Renal pelvis (tissue), 4 donors: Measurements from ENCODE around the gene SDHA. TPM values are rescaled to one million over a fixed set of nuclear protein-coding genes. Genes with fewer than 3 reads are reported as not detected.
A peak's percentile ranks its signal among the peaks of the same experiment; 100 is the strongest.
"Not testable (repeated sequence)": the region's sequence is repeated elsewhere in the genome, so short reads cannot be mapped to it uniquely, and the experiment has no call there.

Experiments
- DNase-seq: peaks from one replicate; pipeline ENCODE4 v3.0.0-alpha.2; 2013
- polyA plus RNA-seq, 3 donors: library from polyadenylated mRNA; unstranded; fragments of 120-200 nt; gene quantifications; one replicate each; pipeline ENCODE4 v1.2.1, GENCODE V29; 2013; ENCODE audit not compliant: insufficient read length in 3 of 3

SDHA gene
- polyA plus RNA-seq, 3 donors = 146 to 161 (median 150) TPM

DNA sequence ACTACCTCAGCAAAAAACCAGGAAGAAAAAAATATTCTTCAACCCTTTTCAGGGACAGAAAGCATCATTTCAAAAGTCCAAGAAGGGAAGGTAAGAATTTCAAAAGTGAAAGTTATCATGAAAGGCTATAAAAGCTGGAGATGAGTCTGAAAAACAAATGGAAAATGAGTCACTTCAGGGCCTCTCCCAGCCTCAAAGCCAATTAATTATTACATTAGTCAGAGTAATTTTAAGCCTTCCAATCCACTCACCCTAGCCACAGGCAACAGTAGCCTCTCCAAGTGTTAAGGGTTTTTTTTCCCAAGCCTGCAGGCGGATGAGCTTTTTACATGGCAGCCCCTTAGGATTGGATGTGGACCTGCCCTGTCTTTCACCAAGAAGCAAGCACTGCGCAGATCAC is 2.9 kb upstream of the SDHA start:
- DNase-seq = not testable (repeated sequence)

DNA sequence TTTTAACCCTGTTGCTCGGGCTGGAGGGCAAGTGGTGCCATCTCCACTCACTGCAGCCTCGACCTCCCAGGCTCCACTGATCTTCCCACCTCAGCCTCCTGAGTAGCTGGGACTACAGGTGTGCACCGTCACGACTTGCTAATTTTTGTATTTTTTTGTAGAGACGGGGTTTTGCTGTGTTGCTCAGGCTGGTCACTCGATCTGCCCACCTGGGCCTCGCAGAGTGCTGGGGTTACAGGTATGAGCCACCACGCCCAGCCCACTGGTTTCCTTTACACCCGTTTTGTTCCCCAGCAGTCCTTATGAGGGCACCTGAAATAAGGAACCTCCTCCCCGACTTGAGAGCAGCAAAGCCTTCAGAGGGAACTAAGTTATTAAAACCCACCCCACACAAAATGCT is 2.0 kb upstream of the SDHA start:
- not testable (repeated sequence) for DNase-seq

DNA sequence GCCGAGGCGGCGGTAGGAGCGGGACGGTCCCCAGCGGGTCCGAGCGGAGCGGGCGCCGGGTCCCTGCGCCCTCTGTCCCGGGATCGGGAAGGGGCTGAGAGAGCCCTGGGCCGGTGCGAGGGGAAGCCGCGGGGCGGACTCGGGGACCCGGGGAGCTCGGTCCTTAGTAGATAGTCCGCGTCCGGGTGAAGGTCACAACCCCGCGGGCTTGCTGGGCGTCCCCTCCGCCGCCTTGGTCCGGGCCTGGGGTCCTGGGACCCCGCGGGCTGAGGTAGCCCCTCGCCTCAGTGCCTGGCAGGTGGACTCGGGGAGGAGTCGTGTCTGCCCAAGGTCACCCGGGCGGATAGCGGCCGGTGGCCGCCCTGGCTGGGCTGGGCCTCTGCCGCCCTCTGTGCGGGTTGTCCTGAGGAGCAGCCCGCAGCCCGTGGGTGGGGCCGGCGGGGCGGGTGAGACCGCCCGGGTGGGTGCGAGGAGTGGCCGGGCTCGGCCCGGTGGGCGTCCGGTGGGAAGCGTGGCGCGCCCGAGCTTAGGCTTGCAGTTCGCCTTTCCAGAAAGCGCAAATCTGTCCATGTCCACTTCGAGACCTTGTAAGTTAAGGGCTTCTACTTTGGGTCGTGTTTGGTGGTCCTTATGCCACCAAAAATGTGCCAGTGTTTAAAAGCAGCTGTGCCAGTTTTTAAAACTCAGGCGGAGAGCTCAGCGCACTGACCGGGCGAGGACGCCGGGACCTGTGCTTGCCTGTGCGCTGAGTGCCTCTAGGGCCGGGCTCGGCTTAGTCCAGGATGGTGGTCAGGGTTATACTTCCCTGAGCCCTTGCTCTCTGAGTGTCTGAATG is 554 bp downstream of the SDHA start:
- DNase-seq = no peak

DNA sequence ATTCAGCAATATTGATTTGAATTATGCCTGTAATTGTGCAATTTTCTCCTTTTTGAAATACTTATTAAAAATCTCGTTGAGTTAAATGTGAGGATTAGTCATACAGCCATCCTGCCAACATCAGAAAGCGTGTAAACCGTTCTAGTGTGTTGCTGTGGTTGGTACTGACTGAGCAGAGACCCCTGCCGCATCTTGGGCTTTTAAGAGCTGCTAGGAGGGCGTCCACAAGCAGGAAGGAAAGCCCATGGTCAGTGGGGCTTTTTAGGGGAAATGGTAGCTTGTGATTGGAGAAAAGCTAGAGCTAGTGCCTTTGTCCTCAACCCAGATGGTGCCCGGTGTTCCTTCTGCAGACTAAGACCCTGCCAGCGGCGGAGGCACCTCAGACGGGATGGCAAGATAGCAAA is 1.3 kb downstream of the SDHA start:
- no peak for DNase-seq

DNA sequence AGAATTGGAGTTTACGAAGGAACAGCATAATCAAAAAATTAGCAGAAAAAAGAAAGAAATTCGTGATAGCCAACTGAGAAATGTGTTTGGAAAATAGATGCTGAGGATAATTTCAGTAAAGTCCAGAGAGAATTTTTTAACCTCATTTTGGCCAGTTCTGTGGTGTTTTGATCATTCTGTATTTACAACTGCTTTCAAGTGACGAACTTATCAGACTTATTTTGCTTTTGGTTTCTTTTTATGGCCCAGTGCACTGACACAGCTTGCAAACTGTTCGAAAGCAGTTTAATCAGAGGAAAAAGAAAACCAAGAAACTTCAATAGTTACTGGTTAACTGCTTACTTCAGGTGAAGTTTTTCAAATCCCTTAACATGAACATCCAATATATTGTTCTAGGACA is 1.9 kb downstream of the SDHA start:
- no peak for DNase-seq

DNA sequence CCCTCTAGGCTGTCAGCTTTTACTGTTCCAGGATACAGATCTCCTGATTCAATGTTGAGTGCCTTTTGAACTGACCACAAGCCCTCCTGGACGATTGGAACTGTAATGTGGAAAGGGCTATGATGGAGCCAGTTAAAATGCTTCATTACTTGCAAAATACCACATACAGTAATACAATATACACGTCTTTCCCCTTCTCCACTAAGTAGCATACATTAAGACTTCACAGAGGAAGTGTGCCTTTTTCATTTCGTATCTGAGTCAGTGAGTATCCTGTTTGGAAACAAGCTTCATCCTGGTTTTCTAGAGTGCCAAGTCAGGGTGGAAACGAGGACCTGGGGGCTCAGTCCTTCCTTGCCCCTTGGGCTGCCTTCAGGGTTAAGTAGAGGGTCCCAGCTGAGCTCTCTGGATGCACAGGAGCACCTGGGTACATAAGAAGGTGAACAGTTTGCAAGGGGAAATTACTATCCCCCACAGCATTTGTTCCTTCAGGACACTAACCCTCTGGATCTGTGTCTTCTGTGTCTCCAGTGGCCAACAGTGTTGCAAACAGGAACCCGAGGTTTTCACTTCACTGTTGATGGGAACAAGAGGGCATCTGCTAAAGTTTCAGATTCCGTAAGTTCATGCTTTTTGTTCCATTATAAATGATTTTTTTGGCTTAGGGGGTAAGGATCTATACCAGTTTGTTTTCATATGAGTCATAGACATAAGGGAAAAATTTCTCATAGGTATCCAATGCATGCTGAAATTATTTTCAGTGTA is 5.0 kb downstream of the SDHA start:
- DNase-seq = not testable (repeated sequence)

DNA sequence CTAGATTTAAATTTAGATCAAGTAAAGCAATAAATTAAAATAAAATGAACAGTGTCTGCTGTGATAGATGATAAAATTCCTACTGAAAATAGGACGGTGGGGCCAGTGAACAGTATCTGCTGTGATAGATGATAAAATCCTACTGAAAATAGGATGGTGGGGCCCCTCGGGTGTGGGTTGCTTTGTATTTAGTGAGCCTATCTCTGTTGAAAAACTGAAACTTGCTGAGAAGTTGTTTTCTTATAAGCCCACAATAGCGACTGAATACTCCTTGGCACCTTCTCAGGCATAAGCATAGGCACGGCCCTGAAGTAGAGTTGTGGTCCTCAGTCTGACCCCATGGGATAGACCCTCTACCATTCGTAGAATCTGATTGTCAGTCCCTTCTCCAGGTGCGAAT is 5.7 kb downstream of the SDHA start:
- DNase-seq = no peak

DNA sequence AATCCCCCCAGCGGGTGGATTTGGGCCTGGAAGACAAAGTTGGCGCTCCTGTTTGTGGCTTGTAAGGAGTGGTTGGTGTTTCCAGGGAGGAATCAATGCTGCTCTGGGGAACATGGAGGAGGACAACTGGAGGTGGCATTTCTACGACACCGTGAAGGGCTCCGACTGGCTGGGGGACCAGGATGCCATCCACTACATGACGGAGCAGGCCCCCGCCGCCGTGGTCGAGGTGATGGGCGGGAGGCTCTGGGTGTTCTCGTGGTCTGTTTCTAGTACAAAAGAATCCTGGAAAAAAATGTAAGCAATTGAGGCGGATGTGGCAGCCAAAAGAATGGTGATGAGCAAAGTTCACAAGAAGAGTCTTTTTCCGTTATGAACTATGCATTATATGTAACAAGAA is 7.2 kb downstream of the SDHA start:
- no peak for DNase-seq

DNA sequence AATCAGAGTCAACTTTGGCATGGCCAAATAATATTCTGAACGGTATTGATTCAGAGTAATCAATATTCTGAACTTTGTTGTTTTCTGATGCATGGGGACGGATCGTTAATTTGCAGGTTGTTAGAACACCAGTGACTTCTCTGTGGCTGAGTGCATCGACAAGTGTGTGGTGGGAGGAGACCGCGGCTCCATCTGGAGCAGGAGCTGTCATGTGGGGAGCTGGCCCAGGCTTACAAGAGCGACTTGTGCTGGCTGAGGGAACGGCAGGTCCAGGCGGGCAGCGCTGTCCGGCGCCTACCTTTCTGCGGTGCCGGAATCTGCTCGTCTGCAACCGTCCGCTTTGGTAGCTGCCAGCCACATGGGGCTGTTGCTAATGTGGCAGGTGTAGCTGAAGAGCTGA is 9.3 kb downstream of the SDHA start:
- not testable (repeated sequence) for DNase-seq

DNA sequence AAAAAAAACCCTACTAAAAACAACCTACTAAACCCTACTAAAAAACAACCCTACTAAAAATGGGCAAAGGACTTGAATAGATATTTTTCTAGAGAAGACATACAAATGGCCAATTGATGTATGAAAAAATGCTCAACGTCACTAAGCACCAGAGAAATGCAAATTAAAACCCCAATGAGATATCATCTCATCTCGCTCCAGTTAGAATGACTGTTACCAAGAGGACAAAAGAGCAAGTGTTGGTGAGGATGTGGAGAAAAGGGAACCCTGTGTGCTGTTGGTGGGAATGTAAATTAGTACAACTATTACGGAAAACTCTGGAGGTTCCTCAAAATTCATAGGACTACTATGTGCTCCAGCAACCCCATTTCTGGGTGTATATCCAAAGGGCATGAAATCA is 10.8 kb downstream of the SDHA start:
- DNase-seq = no peak

DNA sequence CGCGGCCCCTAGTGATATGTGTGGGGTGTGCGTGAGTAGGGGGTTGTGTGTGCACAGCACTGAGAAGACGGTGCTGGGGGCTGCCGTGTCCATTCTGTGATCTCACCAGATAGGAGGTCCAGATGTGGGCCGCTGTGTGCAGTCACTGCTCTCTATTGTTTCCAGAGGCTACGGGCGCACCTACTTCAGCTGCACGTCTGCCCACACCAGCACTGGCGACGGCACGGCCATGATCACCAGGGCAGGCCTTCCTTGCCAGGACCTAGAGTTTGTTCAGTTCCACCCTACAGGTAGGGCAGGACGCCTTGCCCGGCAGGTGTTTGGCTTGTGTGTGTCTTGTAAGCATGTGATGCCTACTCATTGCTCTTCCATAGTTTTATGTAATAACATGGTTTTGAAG is 12.6 kb downstream of the SDHA start:
- no peak for DNase-seq

DNA sequence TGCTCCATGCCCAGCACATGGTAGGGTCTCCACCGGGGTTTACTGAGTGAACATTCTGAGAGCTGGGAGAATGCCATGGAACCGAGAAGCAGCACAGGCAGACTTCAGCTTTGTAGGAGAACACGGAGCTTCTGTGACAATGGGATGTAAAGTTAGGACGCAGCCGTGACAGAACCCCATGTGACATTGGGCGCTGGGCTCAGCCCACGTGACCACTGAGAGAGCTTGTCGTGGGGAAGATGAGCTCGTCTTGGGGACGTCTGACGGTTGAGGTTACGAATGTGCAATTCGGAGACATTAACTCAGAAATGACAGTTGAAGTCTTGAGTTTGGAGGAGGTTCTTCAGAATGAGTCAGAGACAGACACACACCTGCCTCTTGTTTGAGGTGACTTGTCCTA is 13.5 kb downstream of the SDHA start:
- no peak for DNase-seq

DNA sequence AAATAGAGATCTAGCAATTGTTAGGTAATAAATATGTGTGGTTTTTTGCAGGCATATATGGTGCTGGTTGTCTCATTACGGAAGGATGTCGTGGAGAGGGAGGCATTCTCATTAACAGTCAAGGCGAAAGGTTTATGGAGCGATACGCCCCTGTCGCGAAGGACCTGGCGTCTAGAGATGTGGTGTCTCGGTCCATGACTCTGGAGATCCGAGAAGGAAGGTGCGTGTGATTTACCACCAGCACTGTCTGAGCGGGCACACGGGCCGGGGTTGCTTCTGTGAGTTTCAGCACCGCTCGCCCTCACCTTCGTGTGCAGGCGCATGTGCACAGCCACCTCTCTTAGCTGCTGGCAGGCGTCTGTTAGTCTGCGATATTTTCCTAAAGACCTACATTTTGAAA is 15.3 kb downstream of the SDHA start:
- peak; percentile 21 for DNase-seq

DNA sequence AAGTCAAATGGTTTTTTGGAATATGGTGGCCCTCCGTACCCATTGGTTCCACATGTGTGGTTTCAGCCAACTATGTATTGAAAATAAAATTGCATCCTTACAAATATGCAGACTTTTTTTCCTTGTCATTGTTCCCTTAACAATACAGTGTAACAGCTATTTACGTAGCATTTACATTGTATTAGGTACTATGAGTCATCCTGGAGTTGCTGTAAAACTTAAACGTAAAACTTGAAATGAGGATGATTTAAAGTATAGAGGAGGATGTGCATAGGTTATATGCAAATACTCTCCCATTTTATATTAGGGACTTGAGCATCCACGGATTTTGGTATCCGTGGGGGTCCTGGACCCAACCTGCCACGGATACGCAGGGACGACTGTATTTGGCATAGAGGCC is 16.3 kb downstream of the SDHA start:
- no peak for DNase-seq

DNA sequence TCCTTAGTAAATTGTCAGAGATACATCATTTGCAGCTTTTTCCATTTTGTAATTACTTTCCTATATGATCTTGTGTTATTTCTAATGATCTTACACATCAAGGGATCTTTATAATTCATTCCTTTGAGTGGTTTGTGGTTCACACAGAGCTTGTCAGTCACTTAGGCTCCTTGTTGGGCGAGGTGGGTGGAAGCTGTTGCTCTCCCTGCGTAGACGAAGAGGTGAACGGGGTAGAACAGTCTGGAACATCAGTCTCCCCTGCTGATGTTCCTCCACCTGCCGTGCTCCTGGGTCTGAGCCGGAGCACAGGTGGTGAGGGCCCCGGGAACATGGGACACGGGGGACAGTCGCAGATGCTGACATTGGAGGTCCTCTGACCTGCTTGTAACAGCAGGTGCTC is 17.4 kb downstream of the SDHA start:
- DNase-seq = not testable (repeated sequence)

DNA sequence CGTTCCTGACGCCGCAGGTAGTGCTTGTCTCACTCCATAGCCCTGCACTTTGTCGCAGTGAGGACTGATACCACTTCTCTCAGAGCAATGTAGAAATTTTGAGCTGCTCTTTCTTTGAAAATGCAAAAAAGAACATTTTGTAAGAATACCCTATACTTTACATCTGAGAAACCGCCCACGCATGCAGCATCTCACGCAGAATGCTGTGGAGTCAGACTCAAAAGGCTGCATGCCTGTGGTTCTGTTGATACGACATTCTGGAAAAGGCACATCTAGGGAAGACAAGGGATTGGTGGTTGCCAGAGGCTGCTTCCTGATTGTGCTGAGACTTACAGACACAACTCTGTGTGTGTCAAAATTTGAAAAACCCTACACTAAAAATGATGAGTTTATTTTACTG is 19.8 kb downstream of the SDHA start:
- not testable (repeated sequence) for DNase-seq

DNA sequence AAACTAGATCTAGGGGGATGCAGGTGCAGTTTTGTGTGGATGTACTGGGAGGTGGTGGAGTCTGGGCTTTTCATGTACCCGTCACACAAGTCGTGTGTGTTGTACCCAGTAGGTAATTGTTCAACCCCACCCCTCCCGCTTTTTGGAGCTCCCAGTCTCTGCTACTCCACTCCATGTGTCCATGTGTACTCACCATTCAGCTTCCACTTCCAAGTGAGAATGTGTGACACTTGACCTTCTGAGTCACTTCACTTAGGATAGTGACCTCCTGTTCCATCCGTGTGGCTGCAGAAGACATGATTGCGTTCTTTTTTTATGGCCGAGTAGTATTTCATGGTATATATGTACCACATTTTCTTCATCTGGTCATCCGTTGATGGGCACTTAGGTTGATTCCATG is 22.4 kb downstream of the SDHA start:
- not testable (repeated sequence) for DNase-seq

DNA sequence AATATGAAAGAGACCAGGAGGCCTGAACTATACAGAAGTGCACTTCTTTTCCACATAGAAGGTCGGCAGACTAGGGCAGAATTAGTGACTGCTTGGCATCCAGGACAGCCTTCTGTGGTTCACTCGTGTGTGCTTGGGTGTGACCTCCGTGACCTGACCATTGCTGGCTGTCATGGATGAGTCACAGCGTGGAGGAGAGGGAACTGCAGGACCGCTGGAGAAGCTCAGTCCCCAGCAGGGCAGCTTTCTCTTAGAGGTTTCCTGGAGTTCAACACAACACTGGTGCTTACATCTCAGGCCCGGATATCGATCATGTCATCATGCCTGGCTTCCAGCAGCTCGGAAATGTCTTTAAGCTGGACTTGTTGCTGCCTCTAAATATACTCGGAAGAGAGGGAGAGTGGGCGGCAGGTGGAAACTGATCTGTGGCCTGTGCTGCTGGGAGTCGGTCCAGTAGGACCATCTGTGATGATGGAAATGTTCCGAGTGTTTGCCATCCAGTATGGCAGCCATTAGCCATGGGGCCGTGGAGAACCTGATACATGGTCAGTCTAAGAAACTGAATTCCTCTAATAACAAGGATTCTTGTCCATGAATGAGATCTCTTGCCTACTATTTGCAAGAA is 23.0 kb downstream of the SDHA start:
- DNase-seq = not testable (repeated sequence)

DNA sequence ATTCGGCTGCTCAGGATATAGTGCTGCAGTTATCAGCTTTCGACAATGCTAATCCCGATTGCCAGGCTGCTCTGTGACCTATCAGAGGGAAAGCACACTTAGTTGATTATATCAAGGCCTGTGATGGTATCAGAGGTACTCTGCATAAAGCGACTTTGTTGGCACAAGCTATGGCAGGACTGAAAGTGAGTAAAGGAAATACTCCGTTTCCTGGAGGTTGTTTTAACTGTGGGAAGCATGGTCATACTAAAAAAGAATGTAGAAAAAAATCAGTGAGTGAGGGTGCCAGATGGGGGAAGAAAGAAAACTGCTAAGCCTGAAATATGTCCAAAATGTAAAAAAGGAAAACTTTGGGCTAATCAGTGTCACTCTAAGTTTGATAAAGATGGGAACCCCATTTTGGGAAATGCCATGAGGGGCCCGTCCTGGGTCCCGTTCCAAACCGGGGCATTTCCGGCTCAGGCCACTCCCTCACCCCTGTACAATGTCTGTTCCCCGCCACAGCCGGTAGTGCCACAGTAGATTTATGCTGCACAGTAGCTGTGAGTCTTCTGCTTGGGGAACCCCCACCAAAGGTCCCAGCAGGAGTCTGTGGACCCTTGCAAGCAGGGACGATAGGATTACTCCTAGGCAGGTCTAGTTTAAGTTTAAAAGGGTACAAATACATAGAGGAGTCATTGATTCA is 25.7 kb downstream of the SDHA start:
- DNase-seq = not testable (repeated sequence)

DNA sequence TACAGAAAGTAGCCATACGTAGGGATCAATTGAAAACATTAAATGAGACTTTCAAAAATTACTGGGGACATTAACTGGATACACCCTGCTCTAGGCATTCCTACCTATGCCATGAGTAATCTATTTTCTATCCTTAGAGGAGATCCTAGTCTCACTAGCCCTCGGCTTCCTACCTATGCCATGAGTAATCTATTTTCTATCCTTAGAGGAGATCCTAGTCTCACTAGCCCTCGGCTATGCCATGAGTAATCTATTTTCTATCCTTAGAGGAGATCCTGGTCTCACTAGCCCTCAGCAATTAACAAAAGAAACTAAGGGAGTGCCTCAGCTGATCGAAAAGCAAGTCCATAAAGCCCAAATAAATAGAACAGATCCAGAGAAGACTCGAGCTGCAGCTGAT is 27.6 kb downstream of the SDHA start:
- not testable (repeated sequence) for DNase-seq

DNA sequence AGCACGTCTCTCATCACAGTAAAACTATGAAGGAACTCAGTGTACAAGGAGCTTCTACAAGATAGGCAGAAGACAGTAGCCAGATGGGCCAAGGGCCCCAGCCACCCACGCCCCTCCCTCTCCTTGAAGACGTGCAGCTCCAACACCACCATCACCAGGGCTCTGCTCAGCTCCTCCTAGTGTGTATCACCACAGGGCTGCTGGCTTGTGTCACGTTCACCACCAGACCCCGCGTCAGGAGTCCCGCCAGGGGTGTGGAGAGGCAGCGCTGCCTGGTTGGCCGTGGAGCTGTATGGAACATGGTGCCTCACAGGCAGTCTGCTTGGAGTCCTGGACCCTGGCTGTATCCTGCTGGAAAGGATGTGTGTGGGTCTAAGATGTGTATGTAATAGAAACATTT is 32.3 kb downstream of the SDHA start:
- not testable (repeated sequence) for DNase-seq

DNA sequence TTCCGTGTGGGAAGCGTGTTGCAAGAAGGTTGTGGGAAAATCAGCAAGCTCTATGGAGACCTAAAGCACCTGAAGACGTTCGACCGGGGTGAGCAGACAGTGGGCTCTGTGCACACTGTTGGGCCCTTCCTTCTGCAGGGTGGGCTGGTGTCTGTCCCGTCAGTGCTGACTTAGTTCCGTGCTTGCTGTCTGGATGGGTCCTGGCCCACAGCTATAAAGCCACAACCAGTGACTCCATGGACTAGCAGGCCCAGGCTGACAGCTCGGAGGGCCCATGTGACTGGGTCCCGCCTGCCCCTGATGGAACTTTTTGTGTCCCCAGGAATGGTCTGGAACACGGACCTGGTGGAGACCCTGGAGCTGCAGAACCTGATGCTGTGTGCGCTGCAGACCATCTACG is 32.9 kb downstream of the SDHA start:
- DNase-seq = not testable (repeated sequence)
